Measurements from ENCODE around the gene SNTG2. TPM values are rescaled to one million over a fixed set of nuclear protein-coding genes. Genes with fewer than 3 reads are reported as not detected.

Gene SNTG2
- total and polyA plus RNA-seq, 2 donors (not counting 3 experiments of a cell fraction or from before 2014, with no cell fraction given), result not detected

GRCh38 chr2:1314254-1314653 lies 363.6 kb downstream of the SNTG2 start:
- no peak for DNase-seq (ENCODE audit: low read depth, low spot score)
- H3K4me1 ChIP-seq (ENCODE audit: control insufficient read depth, extremely low read depth, insufficient read depth, low read length), result no peaks in the 10 kb centered on the region
- no peak overlapping the region for H3K27ac ChIP-seq (ENCODE audit: insufficient read depth, low read depth, low read length)
- H3K9me3 ChIP-seq (replicated peaks; ENCODE audit: control insufficient read depth, insufficient read depth, low read length), result peaks cover 7% of the 10 kb centered on the region
- TF ChIP-seq POLR2A (IDR thresholded peaks at IDR 0.05; ENCODE audit: low read depth, low read length) (no peak), MYC (IDR thresholded peaks at IDR 0.05; ENCODE audit: low read depth, low read length) (no peak), FOS (IDR thresholded peaks at IDR 0.05; ENCODE audit: borderline replicate concordance, insufficient read depth, low read length) (no peak), EZH2 (IDR thresholded peaks at IDR 0.05; ENCODE audit: borderline replicate concordance, low read depth, low read length, severe bottlenecking) (no peak), GATA2 (IDR thresholded peaks at IDR 0.05; ENCODE audit: insufficient read depth, insufficient read length, low read depth, low read length) (no peak), CTCF (IDR thresholded peaks at IDR 0.05; ENCODE audit: extremely low read depth in 1 of 2, insufficient read depth in 1 of 2, low read depth in 1 of 2, low read length in 2 of 2) (no peak), POLR2AphosphoS5 (IDR thresholded peaks at IDR 0.05; ENCODE audit: insufficient read depth, low read depth, low read length) (no peak), JUN (IDR thresholded peaks at IDR 0.05; ENCODE audit: borderline replicate concordance, insufficient read depth, insufficient read length, low read depth) (no peak)
- TF ChIP-seq, protein P1, sequence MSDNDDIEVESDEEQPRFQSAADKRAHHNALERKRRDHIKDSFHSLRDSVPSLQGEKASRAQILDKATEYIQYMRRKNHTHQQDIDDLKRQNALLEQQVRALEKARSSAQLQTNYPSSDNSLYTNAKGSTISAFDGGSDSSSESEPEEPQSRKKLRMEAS (IDR thresholded peaks at IDR 0.05; ENCODE audit: insufficient read depth, insufficient read length), result no peak
- intact Hi-C loops (cut with micrococcal nuclease), result no loop called here
- dilution Hi-C loops (cut with MboI; ENCODE audit: extremely low pct_ligation_motif_present, low sequenced_read_pairs), result no loop called here
- FAIRE-seq, result no peak
- BruUV-seq (replicated peaks), result no TSS peak
- no peaks in the 10 kb centered on the region for H3K9me1 ChIP-seq (replicated peaks; ENCODE audit: control insufficient read depth, extremely low read depth, insufficient read depth, low read length)
- ChIA-PET CTCF (no interaction called here), POLR2A (no interaction called here)
- H4K20me1 ChIP-seq (replicated peaks; ENCODE audit: control insufficient read depth, extremely low read depth, insufficient read depth, low read length), result no peaks in the 10 kb centered on the region
- H2AFZ ChIP-seq (ENCODE audit: low read depth, low read length), result no peak overlapping the region
- no peaks in the 10 kb centered on the region for H3K36me3 ChIP-seq (ENCODE audit: control insufficient read depth in 2 of 2, extremely low read depth in 1 of 2, insufficient read depth in 2 of 2, low read length in 2 of 2)
- no peaks in the 10 kb centered on the region for H3K27me3 ChIP-seq (ENCODE audit: control insufficient read depth in 2 of 2, insufficient read depth in 2 of 2, low read length in 2 of 2)
- no peaks in the 10 kb centered on the region for H3K79me2 ChIP-seq (ENCODE audit: control insufficient read depth, insufficient read depth, low read length)
- H3K9ac ChIP-seq (replicated peaks; ENCODE audit: extremely low read depth, insufficient read depth, low read length), result no peak overlapping the region
- no peak overlapping the region for H3K4me3 ChIP-seq (replicated peaks in 1 of 3; ENCODE audit: insufficient read depth in 1 of 3, low read depth in 1 of 3, low read length in 3 of 3)
- H3K4me2 ChIP-seq (ENCODE audit: insufficient read depth, low read length), result no peak overlapping the region
